ENCODE measurements around the gene MORC2. TPM values are rescaled to one million over a fixed set of nuclear protein-coding genes. Genes with fewer than 3 reads are reported as not detected.

MORC2 gene
- total and polyA plus RNA-seq, 10 of the 15 experiments (the other 5 are each of a cell fraction or from before 2014, with no cell fraction given) = 1.7 to 16.3 (median 9.0) TPM

GRCh38 chr22:30948930-30949342 is 19.6 kb downstream of the MORC2 start:
- in situ Hi-C loops (cut with MboI) = no loop called here

More at GRCh38 chr22:30948930-30949342, 19.6 kb downstream of the MORC2 start:
- no peak overlapping the region for H3K9ac ChIP-seq (ENCODE audit: control insufficient read depth, insufficient read depth, low read length)
- H3K27me3 ChIP-seq (replicated peaks in 1 of 2; ENCODE audit: control insufficient read depth in 2 of 2, insufficient read depth in 2 of 2, low read length in 1 of 2) = no peaks in the 10 kb centered on the region
- CTCF ChIA-PET = interaction anchor here (1.1 to 3.4 kb wide), 3 partner anchors 8 to 136 kb away, joined by 4 to 32 read pairs (median 5); no protein-coding TSS in a partner anchor
- TF ChIP-seq POLR2AphosphoS5 (IDR thresholded peaks at IDR 0.05; ENCODE audit: low read length) = no peak
- no peak for TF ChIP-seq PML (IDR thresholded peaks at IDR 0.05; ENCODE audit: low read length)
- no peak for TF ChIP-seq EED (IDR thresholded peaks at IDR 0.05; ENCODE audit: low read depth)
- no peak for TF ChIP-seq DPF2 (IDR thresholded peaks at IDR 0.05)
- TF ChIP-seq NFYA (IDR thresholded peaks at IDR 0.05; ENCODE audit: borderline replicate concordance, low read depth, low read length) = no peak
- no peak for TF ChIP-seq MEF2A (IDR thresholded peaks at IDR 0.05; ENCODE audit: insufficient read depth, low read depth, low read length)
- no peak for TF ChIP-seq IRF5 (IDR thresholded peaks at IDR 0.05; ENCODE audit: borderline replicate concordance)
- TF ChIP-seq HDAC6 (IDR thresholded peaks at IDR 0.05; ENCODE audit: unreplicated experiment) = no peak
- TF ChIP-seq CREB1 (IDR thresholded peaks at IDR 0.05; ENCODE audit: low read depth) = no peak
- no peak for TF ChIP-seq BCLAF1 (IDR thresholded peaks at IDR 0.05)
- TF ChIP-seq RCOR1 (conservative IDR thresholded peaks at IDR 0.05; ENCODE audit: low read depth, low read length) = no peak
- no peaks in the 10 kb centered on the region for H3K79me2 ChIP-seq (ENCODE audit: control insufficient read depth, insufficient read depth, low read length)
- RAD21 ChIA-PET (ENCODE audit: unreplicated experiment) = interaction anchor here (1.2 kb wide), 1 partner anchor 159 kb away, joined by 3 read pairs; no protein-coding TSS in a partner anchor
- DNase-seq (ENCODE audit: low read depth, low spot score) = no peak
- H4K20me1 ChIP-seq (ENCODE audit: control insufficient read depth, insufficient read depth) = no peaks in the 10 kb centered on the region
- intact Hi-C loops (cut with micrococcal nuclease; ENCODE audit: unreplicated experiment) = loop anchor here (1.0 to 10.0 kb wide), 2 partner anchors 134 to 286 kb away; no protein-coding TSS in a partner anchor
- POLR2A ChIA-PET = no interaction called here
- no peak overlapping the region for H3K4me3 ChIP-seq
- SMC1A ChIA-PET (ENCODE audit: uncharacterized antibody, unreplicated experiment) = interaction anchor here (1.0 to 2.1 kb wide), 4 partner anchors 130 to 278 kb away, joined by 3 to 8 read pairs (median 4); no protein-coding TSS in a partner anchor
- peaks cover 5 to 29% of the 10 kb centered on the region in 2 experiments for H3K36me3 ChIP-seq (ENCODE audit: control insufficient read depth in 2 of 2, insufficient read depth in 2 of 2, low read length in 1 of 2)
- no TSS peak for BruUV-seq (replicated peaks)
- ATAC-seq = no peak
- H2AFZ ChIP-seq (ENCODE audit: control insufficient read depth, low read depth, low read length) = no peak overlapping the region
- H3K4me1 ChIP-seq (ENCODE audit: control insufficient read depth, insufficient read depth, low read length) = no peaks in the 10 kb centered on the region
- FAIRE-seq = no peak
- H3K27ac ChIP-seq (ENCODE audit: control insufficient read depth, insufficient read depth) = no peak overlapping the region
- no peaks in the 10 kb centered on the region for H3K9me3 ChIP-seq (replicated peaks; ENCODE audit: control insufficient read depth, insufficient read depth, low read length)
- WGBS (ENCODE audit: insufficient coverage, insufficient replicate concordance, low lambda C conversion rate, missing lambda C conversion rate) = 93% methylated on average over 3 of the region's 3 CpGs
- H3K4me2 ChIP-seq (ENCODE audit: control insufficient read depth, insufficient read depth) = no peak overlapping the region

Measured in GM12878 (cell line).